SK-N-SH treated with all-trans-retinoic acid at 6 μM for 48 hours (cell line): ENCODE measurements around the gene TTC23.

ENCODE experiments used
- ATAC-seq: fragments of 200-7000 bp; cut with Tn5 transposase; 3 replicates; pipeline ENCODE4 v1.9.1; 2020; ENCODE audit warnings: mild to moderate bottlenecking, moderate library complexity
- ARNTL ChIP-seq: fragments of 450-650 bp; formaldehyde crosslinking; IDR thresholded peaks from 2 replicates; pipeline ENCODE4 v1.5.0; 2020; ENCODE audit warnings: low read depth, mild to moderate bottlenecking, moderate library complexity, borderline replicate concordance
- BACH2 ChIP-seq: fragments of 250-450 bp; sonication (Bioruptor Pico); IDR thresholded peaks from 2 replicates; pipeline ENCODE4 v1.9.0; 2021; ENCODE audit warnings: mild to moderate bottlenecking, borderline replicate concordance
- CSDC2 ChIP-seq: fragments of 250-450 bp; sonication (Bioruptor Pico); IDR thresholded peaks from 2 replicates; pipeline ENCODE4 v1.5.0; 2020; ENCODE audit warnings: mild to moderate bottlenecking, moderate library complexity
- ESRRG ChIP-seq: fragments of 250-450 bp; sonication (Bioruptor Pico); IDR thresholded peaks from 2 replicates; pipeline ENCODE4 v1.6.1; 2021; ENCODE audit warnings: mild to moderate bottlenecking
- GLIS3 ChIP-seq: fragments of 250-450 bp; sonication (Bioruptor Pico); IDR thresholded peaks from 2 replicates; pipeline ENCODE4 v1.5.0; 2020; ENCODE audit warnings: mild to moderate bottlenecking, moderate library complexity
- ISL1 ChIP-seq: fragments of 250-450 bp; sonication (Bioruptor Pico); IDR thresholded peaks from 2 replicates; pipeline ENCODE4 v2.1.2; 2022; ENCODE audit warnings: mild to moderate bottlenecking, moderate library complexity
- OSR1 ChIP-seq: fragments of 250-450 bp; sonication (Bioruptor Pico); IDR thresholded peaks from 2 replicates; pipeline ENCODE4 v1.8.0; 2022; ENCODE audit warnings: moderate library complexity, mild to moderate bottlenecking, inconsistent platforms
- PATZ1 ChIP-seq: fragments of 250-450 bp; sonication (Bioruptor Pico); IDR thresholded peaks from 2 replicates; pipeline ENCODE4 v1.8.0; 2020; ENCODE audit warnings: mild to moderate bottlenecking, moderate library complexity, borderline replicate concordance
- POU6F1 ChIP-seq: fragments of 250-450 bp; sonication (Bioruptor Pico); IDR thresholded peaks from 2 replicates; pipeline ENCODE4 v1.8.0; 2021; ENCODE audit warnings: low read depth, mild to moderate bottlenecking, moderate library complexity, borderline replicate concordance
- PPARA ChIP-seq: fragments of 250-450 bp; sonication (Bioruptor Pico); IDR thresholded peaks from 2 replicates; pipeline ENCODE4 v1.5.0; 2020; ENCODE audit warnings: mild to moderate bottlenecking, borderline replicate concordance
- RARB ChIP-seq: fragments of 250-450 bp; sonication (Bioruptor Pico); IDR thresholded peaks from 2 replicates; pipeline ENCODE4 v1.8.0; 2021; ENCODE audit warnings: mild to moderate bottlenecking, moderate library complexity
- TCF4 ChIP-seq: fragments of 250-450 bp; sonication (Bioruptor Pico); IDR thresholded peaks from 2 replicates; pipeline ENCODE4 v1.8.0; 2021; ENCODE audit warnings: mild to moderate bottlenecking, moderate library complexity, borderline replicate concordance
- ZC3H10 ChIP-seq: fragments of 250-450 bp; sonication (Bioruptor Pico); IDR thresholded peaks from 2 replicates; pipeline ENCODE4 v1.5.1; 2021; ENCODE audit warnings: mild to moderate bottlenecking, moderate library complexity
- ZFP3 ChIP-seq: fragments of 250-450 bp; sonication (Bioruptor Pico); IDR thresholded peaks from 2 replicates; pipeline ENCODE4 v1.5.0; 2020; ENCODE audit warnings: mild to moderate bottlenecking, moderate library complexity
- ZFP30 ChIP-seq: fragments of 450-650 bp; formaldehyde crosslinking; IDR thresholded peaks from 2 replicates; pipeline ENCODE4 v1.5.0; 2022; ENCODE audit warnings: mild to moderate bottlenecking, moderate library complexity
- ZNF565 ChIP-seq: fragments of 450-650 bp; formaldehyde crosslinking; conservative IDR thresholded peaks from 2 replicates; pipeline ENCODE4 v1.5.0; 2020; ENCODE audit warnings: low read depth, mild to moderate bottlenecking, moderate library complexity
- ZNF70 ChIP-seq: fragments of 450-650 bp; formaldehyde crosslinking; IDR thresholded peaks from 2 replicates; pipeline ENCODE4 v1.5.0; 2020; ENCODE audit warnings: mild to moderate bottlenecking, moderate library complexity
- ZNF8 ChIP-seq: fragments of 450-650 bp; formaldehyde crosslinking; IDR thresholded peaks from 2 replicates; pipeline ENCODE4 v1.5.0; 2020; ENCODE audit warnings: mild to moderate bottlenecking, moderate library complexity
- TF ChIP-seq, protein P1 (sequence below): fragments of 250-450 bp; sonication (Bioruptor Pico); IDR thresholded peaks from 2 replicates; pipeline ENCODE4 v1.5.1; 2020; ENCODE audit warnings: low read depth, mild to moderate bottlenecking, moderate library complexity
- TF ChIP-seq, protein P2 (sequence below): fragments of 250-450 bp; sonication (Bioruptor Pico); IDR thresholded peaks from 2 replicates; pipeline ENCODE4 v1.5.0; 2020; ENCODE audit warnings: mild to moderate bottlenecking, moderate library complexity
- TF ChIP-seq, protein P3 (sequence below): fragments of 250-450 bp; sonication (Bioruptor Pico); IDR thresholded peaks from 2 replicates; pipeline ENCODE4 v1.5.1; 2021; ENCODE audit warnings: mild to moderate bottlenecking, moderate library complexity

The TTC23 gene

DNA sequence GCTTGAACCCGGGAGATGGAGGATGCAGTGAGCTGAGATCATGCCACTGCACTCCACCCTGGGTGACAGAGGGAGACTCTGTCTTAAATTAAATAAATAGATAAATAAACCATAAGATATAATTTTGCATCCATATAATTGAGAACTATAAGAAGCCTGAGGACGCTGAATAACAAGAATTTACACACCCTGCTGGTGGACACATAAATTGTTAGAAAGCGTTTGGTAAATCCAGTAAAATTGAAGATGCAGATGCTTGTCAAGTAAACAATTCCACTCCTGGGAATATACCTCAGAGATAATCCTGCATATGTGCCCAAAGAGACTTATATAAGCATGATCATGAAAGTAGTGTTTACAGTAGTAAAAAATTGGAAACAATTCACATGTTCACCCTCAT is 41.7 kb downstream of the TTC23 start:
- TF ChIP-seq, protein P1, sequence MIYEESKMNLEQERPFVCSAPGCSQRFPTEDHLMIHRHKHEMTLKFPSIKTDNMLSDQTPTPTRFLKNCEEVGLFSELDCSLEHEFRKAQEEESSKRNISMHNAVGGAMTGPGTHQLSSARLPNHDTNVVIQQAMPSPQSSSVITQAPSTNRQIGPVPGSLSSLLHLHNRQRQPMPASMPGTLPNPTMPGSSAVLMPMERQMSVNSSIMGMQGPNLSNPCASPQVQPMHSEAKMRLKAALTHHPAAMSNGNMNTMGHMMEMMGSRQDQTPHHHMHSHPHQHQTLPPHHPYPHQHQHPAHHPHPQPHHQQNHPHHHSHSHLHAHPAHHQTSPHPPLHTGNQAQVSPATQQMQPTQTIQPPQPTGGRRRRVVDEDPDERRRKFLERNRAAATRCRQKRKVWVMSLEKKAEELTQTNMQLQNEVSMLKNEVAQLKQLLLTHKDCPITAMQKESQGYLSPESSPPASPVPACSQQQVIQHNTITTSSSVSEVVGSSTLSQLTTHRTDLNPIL, result no peak
- TF ChIP-seq BACH2 (CRISPR knock-in tag), result no peak
- TF ChIP-seq CSDC2 (CRISPR knock-in tag), result no peak
- no peak for TF ChIP-seq POU6F1
- no peak for TF ChIP-seq PATZ1 (CRISPR knock-in tag)
- TF ChIP-seq ZNF70 (CRISPR knock-in tag), result no peak
- no peak for TF ChIP-seq ARNTL (CRISPR knock-in tag)
- TF ChIP-seq, protein P2, sequence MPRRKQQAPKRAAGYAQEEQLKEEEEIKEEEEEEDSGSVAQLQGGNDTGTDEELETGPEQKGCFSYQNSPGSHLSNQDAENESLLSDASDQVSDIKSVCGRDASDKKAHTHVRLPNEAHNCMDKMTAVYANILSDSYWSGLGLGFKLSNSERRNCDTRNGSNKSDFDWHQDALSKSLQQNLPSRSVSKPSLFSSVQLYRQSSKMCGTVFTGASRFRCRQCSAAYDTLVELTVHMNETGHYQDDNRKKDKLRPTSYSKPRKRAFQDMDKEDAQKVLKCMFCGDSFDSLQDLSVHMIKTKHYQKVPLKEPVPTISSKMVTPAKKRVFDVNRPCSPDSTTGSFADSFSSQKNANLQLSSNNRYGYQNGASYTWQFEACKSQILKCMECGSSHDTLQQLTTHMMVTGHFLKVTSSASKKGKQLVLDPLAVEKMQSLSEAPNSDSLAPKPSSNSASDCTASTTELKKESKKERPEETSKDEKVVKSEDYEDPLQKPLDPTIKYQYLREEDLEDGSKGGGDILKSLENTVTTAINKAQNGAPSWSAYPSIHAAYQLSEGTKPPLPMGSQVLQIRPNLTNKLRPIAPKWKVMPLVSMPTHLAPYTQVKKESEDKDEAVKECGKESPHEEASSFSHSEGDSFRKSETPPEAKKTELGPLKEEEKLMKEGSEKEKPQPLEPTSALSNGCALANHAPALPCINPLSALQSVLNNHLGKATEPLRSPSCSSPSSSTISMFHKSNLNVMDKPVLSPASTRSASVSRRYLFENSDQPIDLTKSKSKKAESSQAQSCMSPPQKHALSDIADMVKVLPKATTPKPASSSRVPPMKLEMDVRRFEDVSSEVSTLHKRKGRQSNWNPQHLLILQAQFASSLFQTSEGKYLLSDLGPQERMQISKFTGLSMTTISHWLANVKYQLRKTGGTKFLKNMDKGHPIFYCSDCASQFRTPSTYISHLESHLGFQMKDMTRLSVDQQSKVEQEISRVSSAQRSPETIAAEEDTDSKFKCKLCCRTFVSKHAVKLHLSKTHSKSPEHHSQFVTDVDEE (CRISPR knock-in tag), result no peak
- TF ChIP-seq ZFP3 (CRISPR knock-in tag), result no peak
- TF ChIP-seq ISL1 (CRISPR knock-in tag), result no peak
- no peak for TF ChIP-seq ZC3H10
- TF ChIP-seq, protein P3, sequence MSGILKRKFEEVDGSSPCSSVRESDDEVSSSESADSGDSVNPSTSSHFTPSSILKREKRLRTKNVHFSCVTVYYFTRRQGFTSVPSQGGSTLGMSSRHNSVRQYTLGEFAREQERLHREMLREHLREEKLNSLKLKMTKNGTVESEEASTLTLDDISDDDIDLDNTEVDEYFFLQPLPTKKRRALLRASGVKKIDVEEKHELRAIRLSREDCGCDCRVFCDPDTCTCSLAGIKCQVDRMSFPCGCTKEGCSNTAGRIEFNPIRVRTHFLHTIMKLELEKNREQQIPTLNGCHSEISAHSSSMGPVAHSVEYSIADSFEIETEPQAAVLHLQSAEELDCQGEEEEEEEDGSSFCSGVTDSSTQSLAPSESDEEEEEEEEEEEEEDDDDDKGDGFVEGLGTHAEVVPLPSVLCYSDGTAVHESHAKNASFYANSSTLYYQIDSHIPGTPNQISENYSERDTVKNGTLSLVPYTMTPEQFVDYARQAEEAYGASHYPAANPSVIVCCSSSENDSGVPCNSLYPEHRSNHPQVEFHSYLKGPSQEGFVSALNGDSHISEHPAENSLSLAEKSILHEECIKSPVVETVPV, result no peak
- TF ChIP-seq ZNF8 (CRISPR knock-in tag), result no peak
- TF ChIP-seq ZFP30 (CRISPR knock-in tag), result no peak
- no peak for TF ChIP-seq PPARA (CRISPR knock-in tag)
- ATAC-seq, result no peak

GRCh38 chr15:99202176-99202552 is 47.2 kb downstream of the TTC23 start:
- TF ChIP-seq TCF4 (CRISPR knock-in tag) (no peak), ZC3H10 (no peak), CSDC2 (CRISPR knock-in tag) (no peak), GLIS3 (CRISPR knock-in tag) (no peak), ZNF565 (CRISPR knock-in tag) (no peak), BACH2 (CRISPR knock-in tag) (no peak)
- ATAC-seq, result no peak

DNA sequence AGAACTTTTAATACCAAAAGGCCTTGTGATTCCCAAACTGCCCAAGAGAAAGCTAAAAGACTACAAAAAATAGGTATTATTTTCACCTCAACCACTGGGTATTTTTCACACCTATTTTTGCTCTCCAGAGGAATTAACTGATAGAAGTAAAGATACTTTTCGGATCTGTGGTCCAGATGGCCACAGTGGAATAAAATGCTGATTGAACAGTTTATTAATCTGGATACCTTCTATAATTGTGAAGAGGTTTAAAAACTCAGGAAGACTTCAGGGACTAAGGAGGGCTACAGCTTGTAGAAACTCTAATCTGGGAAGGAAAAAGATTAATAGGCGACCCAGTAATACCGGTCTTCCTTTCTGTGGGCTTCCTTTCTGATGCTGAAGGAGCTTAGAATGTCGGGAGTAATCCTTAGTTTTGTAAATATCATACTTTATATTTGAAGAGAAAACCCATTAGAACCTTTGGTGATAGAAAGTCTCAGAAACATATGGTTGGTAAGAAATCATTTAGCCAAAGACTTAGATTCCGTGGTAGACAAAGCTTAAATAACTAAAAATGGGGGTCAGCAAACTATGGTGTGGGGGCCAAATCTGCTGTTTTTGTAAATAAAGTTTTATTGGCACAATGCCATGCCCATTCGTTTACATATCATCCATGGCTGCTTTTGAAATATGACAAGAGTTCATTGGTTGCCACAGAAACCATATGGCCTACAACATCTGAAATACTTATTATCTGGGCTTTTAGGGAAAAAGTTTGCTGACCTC is 47.8 kb downstream of the TTC23 start:
- no peak for ATAC-seq
- TF ChIP-seq ZFP3 (CRISPR knock-in tag), result no peak
- TF ChIP-seq ESRRG (CRISPR knock-in tag), result no peak
- no peak for TF ChIP-seq ZC3H10
- no peak for TF ChIP-seq POU6F1
- no peak for TF ChIP-seq OSR1 (CRISPR knock-in tag)
- TF ChIP-seq RARB (CRISPR knock-in tag), result no peak
- no peak for TF ChIP-seq ARNTL (CRISPR knock-in tag)
- TF ChIP-seq PATZ1 (CRISPR knock-in tag), result no peak
